ENCODE results near the gene ARPC4.
"Not testable (repeated sequence)": the region's sequence is repeated elsewhere in the genome, so short reads cannot be mapped to it uniquely, and the experiment has no call there.

Gene ARPC4

GRCh38 chr3:9825451-9826040 lies 32.7 kb downstream of the ARPC4 start:
- DNase-seq, result no peak

DNA sequence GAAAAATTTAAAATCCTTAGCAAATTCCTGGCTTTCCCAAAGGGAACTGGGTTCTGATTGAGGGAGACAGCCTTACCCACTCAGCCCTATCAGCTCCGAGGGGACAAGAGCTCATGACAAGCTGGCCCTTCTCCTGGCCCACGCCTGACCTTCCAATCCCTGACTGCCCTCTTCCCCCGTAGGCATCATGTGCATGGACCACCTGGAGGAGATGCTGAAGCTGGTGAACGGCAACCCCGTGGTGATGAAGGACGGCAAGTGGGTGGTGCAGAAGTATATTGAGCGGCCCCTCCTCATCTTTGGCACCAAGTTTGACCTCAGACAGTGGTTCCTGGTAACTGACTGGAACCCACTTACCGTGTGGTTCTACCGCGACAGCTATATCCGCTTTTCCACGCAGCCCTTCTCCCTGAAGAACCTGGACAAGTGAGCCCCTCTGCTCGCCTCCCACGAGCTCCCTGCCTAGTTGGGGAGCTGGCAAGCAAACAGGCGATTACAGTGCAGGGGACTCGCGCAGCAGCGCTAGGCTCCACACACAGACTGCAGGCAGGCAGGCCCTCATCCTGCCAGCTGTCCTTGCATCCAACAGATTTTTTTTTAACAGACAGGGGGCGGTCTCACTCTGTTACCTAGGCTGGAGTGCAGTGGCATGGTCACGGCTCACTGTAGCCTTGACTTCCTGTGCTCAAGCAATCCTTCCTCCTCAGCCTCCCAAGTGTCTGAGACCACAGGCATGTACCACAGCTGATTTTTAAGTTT lies 34.1 kb downstream of the ARPC4 start:
- peak in 1 of 2 donors; percentile 36 for DNase-seq

GRCh38 chr3:9828801-9829755 lies 36.2 kb downstream of the ARPC4 start:
- no peak for DNase-seq

DNA sequence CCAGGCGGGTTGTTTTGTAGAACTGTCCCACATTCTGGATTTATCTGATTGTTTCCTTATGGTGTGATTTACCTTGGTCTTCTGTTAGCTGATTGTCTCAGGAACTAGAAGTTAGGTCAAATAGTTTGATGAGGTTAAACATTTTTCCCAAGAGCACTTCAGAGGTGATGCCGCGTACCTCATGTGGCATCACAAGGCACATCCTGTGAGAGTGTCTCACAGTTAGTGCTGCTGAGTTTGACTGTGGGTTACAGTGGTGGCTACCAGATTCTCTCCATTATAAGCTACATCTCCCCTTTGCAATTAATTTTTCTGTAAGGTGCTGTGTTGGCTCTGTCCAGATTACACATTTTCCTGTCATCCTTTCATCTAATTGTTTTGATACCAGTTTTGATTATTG lies 38.4 kb downstream of the ARPC4 start:
- DNase-seq, result no peak

- no peak for DNase-seq
Observed at GRCh38 chr3:9833078-9833477, 40.2 kb downstream of the ARPC4 start.

GRCh38 chr3:9834520-9835380 lies 41.9 kb downstream of the ARPC4 start:
- DNase-seq, result no peak

DNA sequence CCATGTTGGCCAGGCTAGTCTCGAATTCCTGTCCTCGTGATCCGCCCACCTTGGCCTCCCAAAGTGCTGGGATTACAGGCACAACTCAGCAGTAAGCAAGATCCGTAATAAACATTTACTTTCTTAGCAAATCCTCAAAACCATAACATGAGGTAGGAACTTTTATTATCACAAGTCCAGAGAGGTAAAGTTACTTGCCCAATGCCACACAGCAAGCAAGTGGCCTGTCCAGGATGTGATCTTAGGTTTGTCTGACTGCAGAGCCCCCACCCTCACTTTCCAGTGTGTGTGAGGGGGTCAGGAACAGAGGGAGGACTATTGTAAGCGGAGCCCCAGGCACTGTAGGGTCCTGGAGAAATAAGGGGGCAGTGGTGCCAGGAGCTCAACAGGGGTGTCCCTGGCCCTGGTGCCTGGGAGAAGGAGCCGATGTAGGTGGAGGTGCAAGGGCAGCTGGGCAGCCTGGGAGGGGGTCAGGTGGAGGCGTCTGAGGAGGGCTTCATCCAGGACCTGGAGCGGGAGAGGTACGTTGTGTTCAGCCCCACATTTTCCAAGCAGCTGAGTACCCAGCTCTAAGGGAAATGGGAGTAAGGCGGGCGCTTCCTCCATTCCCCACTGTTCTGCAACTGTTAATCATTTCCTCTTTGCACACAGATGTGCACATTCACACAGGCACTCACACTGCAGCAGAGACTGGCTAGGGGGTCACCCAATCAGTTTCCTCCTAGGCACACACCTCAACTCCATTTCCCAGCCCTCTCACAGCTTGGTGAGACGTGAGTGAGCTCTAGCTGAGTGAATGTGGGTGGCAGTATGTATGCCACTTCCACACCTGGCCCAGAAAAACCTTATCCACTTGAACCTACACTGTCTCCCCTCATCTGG lies 45.1 kb downstream of the ARPC4 start:
- DNase-seq, result no peak

DNA sequence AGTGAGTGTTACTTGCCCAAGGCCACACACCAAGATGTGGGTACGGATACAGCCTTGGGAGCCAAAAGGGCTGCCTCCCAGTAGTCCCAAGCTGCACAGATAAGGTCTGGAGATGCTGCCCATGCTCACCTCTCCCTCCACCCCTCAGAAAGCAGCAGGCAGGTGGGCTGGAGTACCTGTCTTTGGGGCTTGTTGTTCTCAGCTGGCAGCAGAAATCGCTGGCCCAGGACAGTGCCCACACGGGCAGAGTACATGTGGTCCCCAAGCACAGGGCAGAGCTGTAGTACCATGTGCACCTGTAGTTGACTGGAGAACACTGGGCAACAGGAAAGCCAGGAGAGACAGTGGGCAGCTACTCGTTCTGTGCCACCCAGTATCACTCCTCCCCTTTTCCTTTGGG lies 46.0 kb downstream of the ARPC4 start:
- no peak for DNase-seq

DNA sequence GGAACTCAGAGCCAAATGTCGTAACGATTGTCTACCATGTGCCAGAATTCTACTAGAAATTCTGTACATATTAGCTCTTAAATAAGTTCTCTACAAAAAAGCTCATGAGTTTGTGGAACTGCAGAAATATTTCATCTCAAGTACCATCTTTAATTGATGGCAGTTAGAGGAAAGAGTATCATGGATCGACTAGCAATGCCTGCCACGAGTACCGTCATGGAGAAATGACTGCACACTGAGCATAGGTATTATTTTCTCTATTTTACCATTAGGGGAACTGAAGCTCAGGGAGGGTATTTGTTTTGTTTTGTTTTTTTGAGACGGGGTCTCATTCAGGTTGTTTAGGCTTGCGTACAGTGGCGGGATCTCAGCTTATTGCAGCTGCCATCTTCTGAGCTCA lies 48.1 kb downstream of the ARPC4 start:
- no peak for DNase-seq

GRCh38 chr3:9843715-9844438 lies 51.0 kb downstream of the ARPC4 start, which contains the start of gene RPUSD3:
TSS of gene RPUSD3 (minus strand) at chr3:9844008. CDS start at chr3:9843990, 18 bp downstream.
- peak; percentile 91 to 100 for DNase-seq

DNA sequence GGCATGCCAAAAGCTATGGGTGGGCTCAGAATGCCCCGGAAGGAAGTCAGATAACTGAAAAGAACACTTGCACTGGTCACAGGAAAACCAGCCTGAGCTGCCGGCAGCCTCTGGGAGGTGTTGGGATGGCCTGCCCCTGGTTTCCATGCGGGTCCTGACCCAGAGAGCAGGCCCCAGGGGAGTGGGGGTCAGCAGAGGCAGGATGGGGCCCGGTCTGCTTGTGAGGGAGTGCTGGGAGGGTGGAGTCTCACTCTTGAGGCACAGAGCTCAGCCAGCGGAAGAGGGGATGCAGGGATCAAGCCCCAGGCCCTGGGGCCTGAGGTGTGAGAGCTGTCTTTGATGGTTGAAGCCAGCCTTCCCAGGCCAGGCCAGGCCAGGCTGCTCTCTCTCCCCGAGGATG lies 53.3 kb downstream of the ARPC4 start:
- no peak for DNase-seq

GRCh38 chr3:9846931-9847488 lies 54.1 kb downstream of the ARPC4 start:
- DNase-seq, result no peak

DNA sequence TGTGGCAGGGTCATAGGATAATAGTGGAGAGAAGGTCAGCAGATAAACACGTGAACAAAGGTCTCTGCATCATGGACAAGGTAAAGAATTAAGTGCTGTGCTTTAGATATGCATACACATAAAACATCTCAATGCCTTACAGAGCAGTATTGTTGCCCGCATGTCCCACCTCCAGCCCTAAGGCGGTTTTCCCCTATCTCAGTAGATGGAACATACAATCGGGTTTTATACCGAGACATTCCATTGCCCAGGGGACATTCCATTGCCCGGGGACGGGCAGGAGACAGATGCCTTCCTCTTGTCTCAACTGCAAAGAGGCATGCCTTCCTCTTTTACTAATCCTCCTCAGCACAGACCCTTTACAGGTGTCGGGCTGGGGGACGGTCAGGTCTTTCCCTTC lies 55.0 kb downstream of the ARPC4 start:
- not testable (repeated sequence) for DNase-seq

DNA sequence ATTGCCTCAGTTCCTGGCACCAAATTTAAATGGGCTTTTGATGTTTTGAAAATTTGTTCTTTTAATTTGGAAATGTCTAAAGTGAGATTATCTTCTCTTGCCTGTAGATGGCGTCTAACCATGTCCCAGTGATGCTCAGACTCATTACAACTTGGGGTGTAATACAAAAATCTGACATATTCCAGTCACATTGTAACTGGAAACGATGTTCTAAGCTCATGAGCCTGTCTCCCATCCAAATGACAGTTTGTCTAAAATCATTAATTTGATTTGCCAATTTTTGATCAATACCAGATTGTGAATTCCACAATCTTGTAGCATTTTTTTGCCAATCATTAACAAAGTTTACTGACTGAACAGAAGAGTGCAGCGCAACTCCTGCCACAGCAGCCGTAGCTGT lies 56.0 kb downstream of the ARPC4 start:
- DNase-seq, result peak in 1 of 2 donors; percentile 26

- not testable (repeated sequence) for DNase-seq
Observed at GRCh38 chr3:9851383-9851782, 58.5 kb downstream of the ARPC4 start.

- DNase-seq, result not testable (repeated sequence)
Observed at GRCh38 chr3:9851926-9852325, 59.0 kb downstream of the ARPC4 start.

DNA sequence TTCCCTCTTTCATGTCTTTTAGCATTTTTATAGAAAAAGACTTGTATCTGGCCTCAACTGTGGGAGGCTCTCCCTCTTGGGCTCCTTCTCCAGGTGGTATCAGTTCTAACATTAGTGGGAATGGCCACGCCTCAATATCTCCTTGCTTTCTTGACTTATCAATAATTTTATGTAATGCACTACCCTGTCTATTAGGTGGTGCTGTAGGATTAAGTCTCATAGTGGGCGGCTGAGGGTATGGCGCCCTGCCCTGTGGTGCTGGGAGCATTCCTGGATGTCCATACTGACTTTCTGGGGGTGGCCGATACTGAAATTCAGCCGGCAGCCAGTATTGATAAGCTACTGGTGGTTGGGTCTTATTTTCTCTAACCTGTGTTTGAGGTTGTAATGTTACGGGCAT lies 59.6 kb downstream of the ARPC4 start:
- DNase-seq, result no peak

DNA sequence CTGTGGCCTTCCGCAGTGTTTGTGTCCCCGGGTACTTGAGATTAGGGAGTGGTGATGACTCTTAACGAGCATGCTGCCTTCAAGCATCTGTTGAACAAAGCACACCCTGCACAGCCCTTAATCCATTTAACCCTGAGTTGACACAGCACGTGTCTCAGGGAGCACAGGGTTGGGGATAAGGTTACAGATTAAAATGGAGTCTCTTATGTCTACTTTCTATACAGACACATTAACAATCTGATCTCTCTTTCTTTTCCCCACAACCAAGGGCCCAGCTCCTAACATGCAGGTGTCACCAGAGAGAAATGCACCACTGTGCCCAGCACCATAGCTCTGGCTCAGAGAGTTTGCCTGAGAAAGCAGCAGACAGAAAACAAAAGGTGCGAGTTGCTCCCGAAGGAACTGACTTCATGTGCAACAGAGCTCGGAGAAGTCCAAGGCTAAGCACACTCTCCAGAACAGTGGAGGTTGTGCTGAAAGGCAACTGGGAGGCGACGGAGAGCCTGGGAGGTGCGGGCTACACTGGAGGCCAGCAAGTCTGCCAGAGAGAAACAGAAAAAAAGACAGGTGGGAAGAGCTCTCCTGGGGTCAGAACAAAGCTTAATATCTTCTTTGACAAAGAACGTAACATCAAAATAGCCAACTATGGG lies 61.5 kb downstream of the ARPC4 start:
- DNase-seq, result not testable (repeated sequence)

GRCh38 chr3:9855594-9855993 lies 62.7 kb downstream of the ARPC4 start:
- DNase-seq, result no peak
